Measurements from ENCODE around the gene MRPL32. TPM values are rescaled to one million over a fixed set of nuclear protein-coding genes. Genes with fewer than 3 reads are reported as not detected.

The MRPL32 gene
- total RNA-seq, 1 donor: 53.1 TPM

DNA sequence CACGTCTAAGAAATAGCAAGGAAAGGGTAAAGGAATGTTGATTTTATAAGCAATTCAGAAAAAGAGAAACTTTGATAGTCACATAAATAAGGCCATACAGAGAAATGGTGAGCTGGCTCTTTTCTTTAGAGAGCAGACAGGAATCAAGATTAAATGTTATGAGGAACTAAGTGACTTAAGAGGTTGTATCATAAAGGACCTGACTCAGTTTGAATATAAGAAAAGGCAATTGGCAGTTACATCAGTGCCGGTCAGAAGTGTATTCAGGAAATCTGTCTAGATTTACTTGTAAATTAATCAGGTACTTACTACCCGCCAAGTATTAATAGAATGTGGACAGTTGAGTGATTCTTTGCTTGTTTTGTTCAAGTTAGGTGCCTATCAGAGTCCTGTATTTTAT, 2.1 kb downstream of the MRPL32 start:
- no peak overlapping the region for H3K4me3 ChIP-seq (ENCODE audit: low read depth, low read length)
- no peak for DNase-seq (ENCODE audit: low read depth)
- TF ChIP-seq, protein P1, sequence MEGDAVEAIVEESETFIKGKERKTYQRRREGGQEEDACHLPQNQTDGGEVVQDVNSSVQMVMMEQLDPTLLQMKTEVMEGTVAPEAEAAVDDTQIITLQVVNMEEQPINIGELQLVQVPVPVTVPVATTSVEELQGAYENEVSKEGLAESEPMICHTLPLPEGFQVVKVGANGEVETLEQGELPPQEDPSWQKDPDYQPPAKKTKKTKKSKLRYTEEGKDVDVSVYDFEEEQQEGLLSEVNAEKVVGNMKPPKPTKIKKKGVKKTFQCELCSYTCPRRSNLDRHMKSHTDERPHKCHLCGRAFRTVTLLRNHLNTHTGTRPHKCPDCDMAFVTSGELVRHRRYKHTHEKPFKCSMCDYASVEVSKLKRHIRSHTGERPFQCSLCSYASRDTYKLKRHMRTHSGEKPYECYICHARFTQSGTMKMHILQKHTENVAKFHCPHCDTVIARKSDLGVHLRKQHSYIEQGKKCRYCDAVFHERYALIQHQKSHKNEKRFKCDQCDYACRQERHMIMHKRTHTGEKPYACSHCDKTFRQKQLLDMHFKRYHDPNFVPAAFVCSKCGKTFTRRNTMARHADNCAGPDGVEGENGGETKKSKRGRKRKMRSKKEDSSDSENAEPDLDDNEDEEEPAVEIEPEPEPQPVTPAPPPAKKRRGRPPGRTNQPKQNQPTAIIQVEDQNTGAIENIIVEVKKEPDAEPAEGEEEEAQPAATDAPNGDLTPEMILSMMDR (IDR thresholded peaks at IDR 0.05; ENCODE audit: insufficient read depth, low read length): no peak

DNA sequence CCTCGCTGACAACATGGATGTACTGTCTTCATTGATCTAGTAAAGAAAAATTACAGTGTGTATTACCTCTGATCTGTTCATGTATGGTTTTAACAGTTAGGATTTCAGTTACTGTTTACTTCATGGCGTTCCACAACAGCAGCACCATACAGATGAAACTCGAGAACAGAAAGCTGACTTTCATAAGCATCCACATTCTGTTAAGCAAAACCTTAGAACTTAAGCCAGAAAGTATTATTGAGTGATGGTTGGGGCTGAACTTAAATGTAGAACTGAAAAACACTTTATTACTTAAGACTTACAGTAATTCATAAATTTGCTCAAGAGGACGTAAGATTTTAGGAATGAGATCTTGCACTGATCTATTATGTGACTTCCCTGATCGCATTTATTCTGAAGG, 3.7 kb downstream of the MRPL32 start:
- TF ChIP-seq, protein P1 (IDR thresholded peaks at IDR 0.05; ENCODE audit: insufficient read depth, low read length): no peak
- H3K4me3 ChIP-seq (ENCODE audit: low read depth, low read length): no peak overlapping the region
- DNase-seq (ENCODE audit: low read depth): no peak

DNA sequence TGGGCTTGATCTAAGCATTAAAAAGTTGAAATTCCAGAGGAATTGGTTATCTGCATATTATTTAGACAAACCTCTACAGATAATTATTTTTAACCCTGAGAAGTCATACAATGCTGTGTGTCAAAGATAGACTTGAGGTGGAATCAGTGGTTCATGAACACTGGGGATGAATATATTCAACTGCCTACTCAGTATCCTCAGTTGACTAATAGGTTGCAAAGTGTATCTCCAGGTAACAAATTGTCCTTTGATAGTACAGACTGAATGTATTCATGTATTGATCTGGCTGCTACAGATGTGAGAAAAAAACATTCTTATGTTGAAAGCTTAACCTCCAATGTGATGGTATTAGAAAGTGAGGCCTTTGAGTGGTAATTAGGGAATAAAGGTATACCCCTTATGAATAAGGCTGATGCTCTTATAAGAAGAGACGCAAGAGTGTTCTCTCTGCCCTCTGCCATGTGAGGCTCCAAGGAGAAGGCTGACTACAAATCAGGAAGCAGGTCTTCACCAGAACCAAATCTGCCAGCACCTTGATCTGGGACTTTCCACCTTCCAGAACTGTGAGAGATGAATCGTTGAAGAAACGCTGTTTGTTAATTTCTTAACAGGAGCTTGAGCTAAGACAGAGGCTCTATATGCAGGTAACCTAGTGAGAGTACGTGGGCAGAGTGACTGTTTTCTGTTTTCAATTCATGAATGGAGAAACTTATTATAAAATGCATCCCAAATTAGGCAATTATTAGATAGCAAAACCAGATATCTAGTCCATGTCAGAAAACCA, 7.5 kb downstream of the MRPL32 start:
- TF ChIP-seq, protein P1 (IDR thresholded peaks at IDR 0.05; ENCODE audit: insufficient read depth, low read length): no peak

DNA sequence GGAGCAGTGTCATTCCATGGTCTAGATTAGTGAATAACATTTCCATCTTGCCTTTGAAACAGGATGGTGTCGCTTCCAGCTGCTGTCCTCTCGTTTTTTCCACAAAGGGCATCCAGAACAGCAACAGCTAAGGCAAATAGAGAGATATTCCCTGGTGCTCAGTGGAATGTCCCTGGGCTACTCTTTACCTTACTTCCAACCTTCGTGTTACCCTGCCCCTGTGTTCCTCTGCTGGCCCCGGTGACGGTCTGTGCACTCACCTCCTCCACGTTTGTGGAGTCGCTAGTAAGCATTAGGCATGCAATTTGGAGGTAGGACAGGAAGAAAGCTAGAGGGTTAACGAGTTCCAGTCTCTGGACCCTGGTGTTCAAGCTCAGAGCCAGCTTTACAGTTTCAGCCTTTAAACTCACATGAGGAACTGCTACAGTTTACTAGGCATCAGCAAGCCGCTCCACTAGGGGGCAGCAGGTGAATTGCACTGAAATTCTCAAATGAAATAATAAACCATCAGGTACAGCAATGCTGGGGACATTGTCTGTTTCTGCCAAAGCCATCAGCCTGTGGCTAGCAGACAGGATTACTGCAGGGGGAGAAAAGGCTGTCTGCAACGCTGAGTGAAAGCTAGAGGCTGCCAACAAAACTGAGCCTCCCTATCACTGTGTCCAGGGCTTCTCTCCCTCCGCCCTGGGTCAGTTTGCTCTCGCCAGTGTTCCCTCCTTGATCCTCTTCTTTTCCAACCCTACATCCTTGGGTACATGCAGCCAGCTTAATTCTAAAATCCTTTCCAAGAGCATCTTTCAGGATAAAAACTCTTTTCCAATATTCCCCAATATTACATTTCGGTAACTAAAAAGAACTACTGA, 9.0 kb downstream of the MRPL32 start:
- DNase-seq (ENCODE audit: low read depth): peak; percentile 82
- TF ChIP-seq, protein P1 (IDR thresholded peaks at IDR 0.05; ENCODE audit: insufficient read depth, low read length): peak; percentile 93
- H3K4me3 ChIP-seq (ENCODE audit: low read depth, low read length): no peak overlapping the region

More for the DNA sequence above, 7.5 kb downstream of the MRPL32 start:
- no peak for DNase-seq (ENCODE audit: low read depth)
- H3K4me3 ChIP-seq (ENCODE audit: low read depth, low read length): no peak overlapping the region

DNA sequence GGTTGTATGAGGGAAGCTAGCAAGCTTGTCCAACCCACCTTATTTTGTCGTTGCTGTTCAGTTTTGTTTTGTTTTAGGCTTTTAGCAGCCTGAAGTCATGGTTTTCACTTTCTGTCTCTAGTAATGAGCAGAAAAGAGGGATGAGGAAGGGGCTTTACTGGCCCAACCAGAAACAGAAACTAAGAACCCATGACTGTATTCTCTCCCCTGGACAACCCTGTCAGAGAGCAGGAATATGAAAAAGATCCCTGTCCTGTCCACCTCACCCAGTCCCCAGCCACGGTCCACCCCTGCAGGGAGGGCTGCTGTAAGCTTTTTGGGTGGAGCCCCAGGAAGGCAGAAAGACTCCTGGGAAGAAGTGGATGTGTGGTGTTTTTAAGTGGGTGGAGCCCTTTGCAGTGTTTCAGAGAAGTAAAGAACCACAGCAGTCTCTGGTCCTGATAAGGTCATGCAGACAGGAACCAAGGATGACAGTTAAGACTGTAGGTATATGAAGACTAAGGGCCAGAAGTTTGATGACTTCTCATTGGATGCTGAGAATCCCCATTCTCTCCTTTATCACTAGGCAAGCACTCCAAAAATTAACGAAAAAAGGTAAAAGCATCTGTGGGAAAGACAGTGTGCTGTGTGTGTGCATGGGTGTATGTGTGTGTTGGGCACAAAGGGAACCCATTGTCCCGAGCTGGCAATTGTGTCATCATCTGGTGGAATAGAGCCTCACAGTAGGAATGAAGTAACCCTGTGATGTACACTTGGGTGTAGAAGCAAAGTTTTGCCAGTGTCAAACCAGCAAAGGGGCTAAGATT, 13.8 kb downstream of the MRPL32 start:
- H3K4me3 ChIP-seq (ENCODE audit: low read depth, low read length): peak overlapping the region; percentile 37
- TF ChIP-seq, protein P1 (IDR thresholded peaks at IDR 0.05; ENCODE audit: insufficient read depth, low read length): no peak
- peak; percentile 46 for DNase-seq (ENCODE audit: low read depth)

DNA sequence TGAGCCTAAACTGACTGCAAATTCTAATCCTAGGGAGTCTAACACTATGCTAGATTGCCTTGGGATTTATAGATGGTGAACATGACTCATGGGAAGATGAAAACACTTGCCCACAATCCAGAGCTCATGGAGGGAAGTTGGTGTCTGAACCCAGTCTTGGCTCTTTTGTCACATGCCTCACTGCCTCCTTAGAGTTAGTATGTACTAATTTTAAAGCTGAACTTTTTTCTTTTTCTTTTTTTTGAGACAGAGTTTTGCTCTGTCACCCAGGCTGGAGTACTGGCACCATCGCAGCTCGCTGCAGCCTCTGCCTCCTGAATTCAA, 14.4 kb downstream of the MRPL32 start:
- TF ChIP-seq, protein P1 (IDR thresholded peaks at IDR 0.05; ENCODE audit: insufficient read depth, low read length): no peak
- no peak overlapping the region for H3K4me3 ChIP-seq (ENCODE audit: low read depth, low read length)
- no peak for DNase-seq (ENCODE audit: low read depth)
